Spleen (tissue), 11 donors: ENCODE data around the gene NEDD4L. TPM values are rescaled to one million over a fixed set of nuclear protein-coding genes. Genes with fewer than 3 reads are reported as not detected.

ENCODE experiments used
- DNase-seq: peaks from one replicate; pipeline ENCODE4 v3.0.0-alpha.2; 2020
- H3K27ac ChIP-seq, 8 donors: fragments of 200-600 bp; sonication (generic) in 7 of 8; 1 replicate in 4 of 8; 2 replicates in 4 of 8; pipeline versions ENCODE4 v1.5.0 to v1.8.0; 2016 to 2021; ENCODE audit warnings: inconsistent platforms in 4 of 8, mild to moderate bottlenecking in 4 of 8, moderate library complexity in 1 of 8
- H3K27me3 ChIP-seq, 7 donors: fragments of 200-600 bp; sonication (generic) in 6 of 7; replicated peaks in 1 of 7; 1 replicate in 4 of 7; 2 replicates in 3 of 7; pipeline versions ENCODE4 v1.5.0 to v1.8.0; 2016 to 2021; ENCODE audit warnings: inconsistent platforms in 3 of 7, mild to moderate bottlenecking in 1 of 7
- H3K36me3 ChIP-seq, 6 donors: fragments of 200-600 bp; sonication (generic) in 5 of 6; 1 replicate in 4 of 6; 2 replicates in 2 of 6; pipeline versions ENCODE4 v1.5.0 to v1.8.0; 2016 to 2021; ENCODE audit warnings: inconsistent platforms in 2 of 6
- H3K4me1 ChIP-seq, 6 donors: fragments of 200-600 bp; sonication (generic) in 5 of 6; 1 replicate in 3 of 6; 2 replicates in 3 of 6; pipeline versions ENCODE4 v1.5.0 to v1.8.0; 2016 to 2021; ENCODE audit warnings: inconsistent platforms in 3 of 6
- H3K4me3 ChIP-seq, 8 donors: fragments of 200-600 bp; sonication (generic) in 7 of 8; 1 replicate in 4 of 8; 2 replicates in 4 of 8; pipeline versions ENCODE4 v1.5.0 to v1.8.0; 2016 to 2021; ENCODE audit warnings: inconsistent platforms in 4 of 8, mild to moderate bottlenecking in 4 of 8, moderate library complexity in 2 of 8
- H3K9me3 ChIP-seq, 8 donors: fragments of 200-600 bp; sonication (generic) in 7 of 8; 1 replicate in 4 of 8; 2 replicates in 4 of 8; pipeline versions ENCODE4 v1.5.0 to v1.8.0; 2016 to 2021; ENCODE audit warnings: inconsistent platforms in 4 of 8
- POLR2A ChIP-seq, 3 donors: fragments of 450-650 bp; IDR thresholded peaks; one replicate each; pipeline ENCODE4 v1.5.1; 2017; ENCODE audit warnings: antibody characterized with exemption in 3 of 3, mild to moderate bottlenecking in 1 of 3
- POLR2AphosphoS5 ChIP-seq, 3 donors: sonication (generic); formaldehyde crosslinking; IDR thresholded peaks; one replicate each; pipeline ENCODE4 v1.5.1; 2017; ENCODE audit warnings: antibody characterized with exemption in 3 of 3
- WGBS, 5 donors: extraction: QIAGEN DNeasy Blood & Tissue Kit in 3 of 5; methylation state at CpG; one replicate each; pipeline versions ENCODE4 v1.1.5 to v1.1.7; 2013 to 2018; 5-methylcytosine and 5-hydroxymethylcytosine counted together
- intact Hi-C: fragments of 100-400 bp; cut with DNase I; formaldehyde crosslinking; loops from one replicate; pipeline ENCODE4 v1.15.0; 2023; ENCODE audit warnings: low total_unique reads
- polyA plus RNA-seq, 3 donors: library from polyadenylated mRNA; stranded (reverse); fragments of 200-250 nt; gene quantifications; one replicate each; pipeline ENCODE4 v1.2.1, GENCODE V29; 2013
- total RNA-seq, 7 donors: library from RNA; depleted of rRNA in 3 of 7; stranded (reverse); fragments of >200 nt in 3 of 7; fragmentation: NEBNext Ultra II Directional in 4 of 7; extraction: Animal tissue kit (Norgen Biotek cat#: 25700) in 4 of 7; gene quantifications; one replicate each; pipeline versions ENCODE4 v1.1.0 to v1.2.1, GENCODE V29; 2016 to 2021
- TF ChIP-seq, protein P1 (sequence below), 11 experiments: fragments of 200-600 bp in 7 of 11; fragments of 450-650 bp in 4 of 11; sonication (generic) in 4 of 11; IDR thresholded peaks in 8 of 11; conservative IDR thresholded peaks in 3 of 11; 1 replicate in 7 of 11; 2 replicates in 4 of 11; pipeline versions ENCODE4 v1.4.0 to v1.8.0; 2016 to 2021; ENCODE audit warnings: antibody characterized with exemption in 11 of 11, inconsistent platforms in 4 of 11, mild to moderate bottlenecking in 1 of 11
- donor health status: healthy with polysubstance abuse.
- donor health status: DM: no; HTN: no; CAD: no; lungs with moderate emphysema.
- donor health status: DM: no; HTN: no; CAD: no.
- donor health status: Bipolar disorder and iron deficiency.
- donor health status: healthy.
- donor health status: DM: no; HTN: no; CAD: no.
- donor health status: DM: yes; HTN: yes; CAD: no.

NEDD4L gene
- total and polyA plus RNA-seq, 10 donors, result 8.7 to 26.9 (median 18.3) TPM

DNA sequence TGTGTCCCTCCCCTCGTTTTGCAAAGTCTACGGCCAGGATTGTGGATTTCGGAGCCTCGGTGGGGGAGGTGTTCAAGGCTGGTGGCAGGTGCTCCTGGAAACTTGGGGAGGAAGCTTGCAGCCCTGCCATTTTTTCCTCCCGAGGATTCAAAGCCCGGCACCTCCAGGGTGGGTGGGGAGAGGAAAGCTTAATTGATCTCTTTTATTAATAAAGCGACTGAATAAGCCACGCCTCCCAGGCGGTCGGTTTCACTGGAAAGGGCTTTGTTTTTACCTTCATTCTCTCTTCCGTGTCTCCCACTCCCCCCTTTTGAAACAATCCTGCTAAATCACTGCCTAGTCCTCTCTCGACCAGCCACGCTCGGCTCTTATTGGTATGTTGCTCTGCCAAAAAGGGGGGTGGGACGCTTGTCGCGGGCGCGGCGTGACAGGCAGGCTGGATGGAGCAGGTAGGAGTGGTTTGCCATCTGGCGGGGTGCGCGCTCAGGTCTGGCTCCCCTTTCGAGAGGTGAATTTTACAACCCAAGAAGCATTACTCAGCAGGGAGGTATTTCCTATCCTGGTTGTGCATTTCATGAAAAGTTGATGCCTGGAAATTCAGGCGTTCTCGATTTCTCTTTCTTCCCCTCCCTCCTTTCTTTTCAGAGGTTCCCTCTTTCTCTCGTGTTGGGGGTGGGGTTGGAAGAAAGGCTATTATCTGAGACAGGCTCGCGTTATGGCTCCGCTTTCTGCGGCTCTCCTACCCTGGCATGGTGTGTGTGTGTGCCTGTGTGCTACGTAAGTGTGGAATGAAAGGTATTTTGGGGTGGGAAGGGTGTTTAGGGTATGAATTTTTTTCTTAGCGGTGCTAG, 1.4 kb downstream of the NEDD4L start:
- no peaks in the 10 kb centered on the region for H3K9me3 ChIP-seq
- H3K4me1 ChIP-seq, result peaks cover 5 to 54% (median 35%) of the 10 kb centered on the region in 6 donors
- peak; percentile 82 for DNase-seq
- no peaks in the 10 kb centered on the region for H3K36me3 ChIP-seq
- intact Hi-C loops, result loop anchor here (2.0 to 10.0 kb wide), 2 partner anchors 73 to 161 kb away; no protein-coding TSS in a partner anchor
- 2 to 5% (median 4%) methylated on average over 33 of the region's 33 CpGs for WGBS, 5 donors
- peak overlapping the region; percentile 74 to 99 (median 95) for H3K4me3 ChIP-seq
- H3K27me3 ChIP-seq, result peaks cover 0 to 26% (median 0%) of the 10 kb centered on the region in 7 donors
- peak in 1 of 3 donors; percentile 18 for TF ChIP-seq POLR2AphosphoS5 (IDR thresholded peaks at IDR 0.05)
- TF ChIP-seq, protein P1, sequence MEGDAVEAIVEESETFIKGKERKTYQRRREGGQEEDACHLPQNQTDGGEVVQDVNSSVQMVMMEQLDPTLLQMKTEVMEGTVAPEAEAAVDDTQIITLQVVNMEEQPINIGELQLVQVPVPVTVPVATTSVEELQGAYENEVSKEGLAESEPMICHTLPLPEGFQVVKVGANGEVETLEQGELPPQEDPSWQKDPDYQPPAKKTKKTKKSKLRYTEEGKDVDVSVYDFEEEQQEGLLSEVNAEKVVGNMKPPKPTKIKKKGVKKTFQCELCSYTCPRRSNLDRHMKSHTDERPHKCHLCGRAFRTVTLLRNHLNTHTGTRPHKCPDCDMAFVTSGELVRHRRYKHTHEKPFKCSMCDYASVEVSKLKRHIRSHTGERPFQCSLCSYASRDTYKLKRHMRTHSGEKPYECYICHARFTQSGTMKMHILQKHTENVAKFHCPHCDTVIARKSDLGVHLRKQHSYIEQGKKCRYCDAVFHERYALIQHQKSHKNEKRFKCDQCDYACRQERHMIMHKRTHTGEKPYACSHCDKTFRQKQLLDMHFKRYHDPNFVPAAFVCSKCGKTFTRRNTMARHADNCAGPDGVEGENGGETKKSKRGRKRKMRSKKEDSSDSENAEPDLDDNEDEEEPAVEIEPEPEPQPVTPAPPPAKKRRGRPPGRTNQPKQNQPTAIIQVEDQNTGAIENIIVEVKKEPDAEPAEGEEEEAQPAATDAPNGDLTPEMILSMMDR (IDR thresholded peaks at IDR 0.05 in 8 of 11, conservative IDR thresholded peaks at IDR 0.05 in 3 of 11), result no peak
- H3K27ac ChIP-seq, result peak overlapping the region in 6 of 8 donors; percentile 80 to 92 (median 87)

DNA sequence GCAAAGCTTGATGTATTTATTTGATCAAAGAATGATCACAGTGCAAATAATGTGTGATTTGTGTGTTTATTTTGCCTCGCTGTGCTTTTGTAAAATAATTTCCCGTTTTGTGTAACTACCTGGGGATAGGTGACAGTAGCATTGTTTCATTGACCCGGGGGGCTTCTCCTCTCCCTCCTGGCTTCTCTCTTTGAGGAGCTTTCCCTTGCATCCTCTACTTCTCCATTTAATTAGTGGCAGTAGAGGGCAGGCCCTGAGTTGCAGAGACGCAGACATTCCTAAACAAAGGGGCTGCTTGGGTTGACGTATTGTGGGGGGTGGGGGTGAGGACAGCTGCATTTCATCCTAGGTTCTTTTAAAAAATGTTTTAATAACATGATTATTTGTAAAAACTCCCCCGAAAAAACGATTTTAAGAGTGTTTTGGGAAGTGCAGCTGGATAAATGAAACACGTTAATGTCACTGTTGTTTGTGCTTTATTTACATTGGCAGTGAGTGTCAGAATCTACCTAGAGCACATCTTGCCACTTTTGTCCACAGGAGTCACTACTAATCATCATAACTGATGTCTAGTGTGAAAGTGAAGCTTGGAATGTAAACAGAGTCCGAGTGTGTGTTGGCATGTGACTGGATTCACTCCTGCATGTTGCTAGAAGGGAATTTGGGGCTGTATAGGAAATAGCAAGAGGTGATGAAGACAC, 2.2 kb downstream of the NEDD4L start:
- Histone ChIP-seq H3K36me3 (no peaks in the 10 kb centered on the region), H3K27me3 (peaks cover 0 to 26% (median 0%) of the 10 kb centered on the region in 7 donors), H3K4me1 (peaks cover 5 to 50% (median 34%) of the 10 kb centered on the region in 6 donors), H3K4me3 (peak overlapping the region in 6 of 8 donors; percentile 92 to 99 (median 96)), H3K27ac (no peak overlapping the region), H3K9me3 (no peaks in the 10 kb centered on the region)
- WGBS, 5 donors, result 50 to 56% (median 55%) methylated on average over 9 of the region's 9 CpGs
- TF ChIP-seq POLR2AphosphoS5 (IDR thresholded peaks at IDR 0.05) (no peak), POLR2A (IDR thresholded peaks at IDR 0.05) (no peak)
- TF ChIP-seq, protein P1 (IDR thresholded peaks at IDR 0.05 in 8 of 11, conservative IDR thresholded peaks at IDR 0.05 in 3 of 11), result no peak
- intact Hi-C loops, result loop anchor here (10.0 kb wide), 1 partner anchor 161 kb away; no protein-coding TSS in a partner anchor
- no peak for DNase-seq

DNA sequence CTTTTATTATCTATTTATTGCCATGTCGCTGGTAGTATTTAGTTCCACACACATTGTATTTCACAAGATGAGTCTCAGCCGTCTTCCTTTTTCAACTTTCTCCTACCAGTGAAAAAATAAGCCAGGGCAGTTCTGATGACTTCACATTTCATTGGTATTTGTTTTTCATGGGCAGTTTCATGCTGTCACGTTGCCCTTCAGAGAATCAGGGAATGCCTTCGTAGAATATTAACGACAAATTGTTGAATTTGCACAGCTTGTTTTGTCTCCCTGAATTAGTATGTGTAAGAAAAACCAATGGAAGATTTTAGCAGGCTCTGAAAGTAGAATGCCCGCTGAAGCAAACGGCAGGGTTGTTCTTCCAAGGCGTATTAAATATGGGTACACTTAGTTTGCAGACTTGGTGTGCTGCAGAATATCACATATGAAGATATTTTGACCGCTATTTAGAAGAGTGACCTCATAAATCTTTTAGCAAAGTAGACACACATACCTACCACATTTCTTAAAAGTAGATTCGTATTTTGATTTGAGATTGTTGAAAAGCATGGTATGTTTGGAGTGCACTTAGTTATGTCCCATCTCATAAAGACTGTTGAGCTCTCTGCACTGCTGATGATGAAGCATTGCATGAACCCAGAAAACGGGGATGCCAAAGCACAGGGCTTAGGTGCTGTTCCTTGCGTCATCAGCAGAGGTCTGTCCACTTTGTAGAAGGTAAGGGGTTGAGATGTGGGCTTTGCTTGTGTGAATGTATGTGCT, 2.9 kb downstream of the NEDD4L start:
- no peak overlapping the region for H3K4me3 ChIP-seq
- H3K4me1 ChIP-seq, result peaks cover 5 to 48% (median 27%) of the 10 kb centered on the region in 6 donors
- DNase-seq, result no peak
- intact Hi-C loops, result loop anchor here (10.0 kb wide), 1 partner anchor 162 kb away; no protein-coding TSS in a partner anchor
- H3K36me3 ChIP-seq, result no peaks in the 10 kb centered on the region
- no peak overlapping the region for H3K27ac ChIP-seq
- TF ChIP-seq POLR2A (IDR thresholded peaks at IDR 0.05) (no peak), POLR2AphosphoS5 (IDR thresholded peaks at IDR 0.05) (no peak)
- TF ChIP-seq, protein P1 (IDR thresholded peaks at IDR 0.05 in 8 of 11, conservative IDR thresholded peaks at IDR 0.05 in 3 of 11), result no peak
- no peaks in the 10 kb centered on the region for H3K9me3 ChIP-seq
- peaks cover 0 to 26% (median 0%) of the 10 kb centered on the region in 7 donors for H3K27me3 ChIP-seq
- 88 to 92% (median 91%) methylated on average over 12 of the region's 12 CpGs for WGBS, 5 donors
